B cell (primary cell): ENCODE measurements around the gene EHHADH.

Source experiments
- EZH2 ChIP-seq: IDR thresholded peaks from 2 replicates; pipeline ENCODE4 v1.6.1; 2012; ENCODE audit warnings: borderline replicate concordance, low read depth, mild to moderate bottlenecking, moderate library complexity, low read length; ENCODE audit not compliant: insufficient read depth, poor library complexity, severe bottlenecking
- TF ChIP-seq, protein P1 (sequence below): fragments of 200-600 bp; IDR thresholded peaks from one replicate; pipeline ENCODE4 v1.8.0; 2022; ENCODE audit warnings: antibody characterized with exemption, mild to moderate bottlenecking

- TF ChIP-seq, protein P1, sequence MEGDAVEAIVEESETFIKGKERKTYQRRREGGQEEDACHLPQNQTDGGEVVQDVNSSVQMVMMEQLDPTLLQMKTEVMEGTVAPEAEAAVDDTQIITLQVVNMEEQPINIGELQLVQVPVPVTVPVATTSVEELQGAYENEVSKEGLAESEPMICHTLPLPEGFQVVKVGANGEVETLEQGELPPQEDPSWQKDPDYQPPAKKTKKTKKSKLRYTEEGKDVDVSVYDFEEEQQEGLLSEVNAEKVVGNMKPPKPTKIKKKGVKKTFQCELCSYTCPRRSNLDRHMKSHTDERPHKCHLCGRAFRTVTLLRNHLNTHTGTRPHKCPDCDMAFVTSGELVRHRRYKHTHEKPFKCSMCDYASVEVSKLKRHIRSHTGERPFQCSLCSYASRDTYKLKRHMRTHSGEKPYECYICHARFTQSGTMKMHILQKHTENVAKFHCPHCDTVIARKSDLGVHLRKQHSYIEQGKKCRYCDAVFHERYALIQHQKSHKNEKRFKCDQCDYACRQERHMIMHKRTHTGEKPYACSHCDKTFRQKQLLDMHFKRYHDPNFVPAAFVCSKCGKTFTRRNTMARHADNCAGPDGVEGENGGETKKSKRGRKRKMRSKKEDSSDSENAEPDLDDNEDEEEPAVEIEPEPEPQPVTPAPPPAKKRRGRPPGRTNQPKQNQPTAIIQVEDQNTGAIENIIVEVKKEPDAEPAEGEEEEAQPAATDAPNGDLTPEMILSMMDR = no peak
- no peak for TF ChIP-seq EZH2
Measured at GRCh38 chr3:185149591-185149990, 104.3 kb downstream of the EHHADH start.
